ENCODE results near the gene CORIN.

CORIN gene, protein sequence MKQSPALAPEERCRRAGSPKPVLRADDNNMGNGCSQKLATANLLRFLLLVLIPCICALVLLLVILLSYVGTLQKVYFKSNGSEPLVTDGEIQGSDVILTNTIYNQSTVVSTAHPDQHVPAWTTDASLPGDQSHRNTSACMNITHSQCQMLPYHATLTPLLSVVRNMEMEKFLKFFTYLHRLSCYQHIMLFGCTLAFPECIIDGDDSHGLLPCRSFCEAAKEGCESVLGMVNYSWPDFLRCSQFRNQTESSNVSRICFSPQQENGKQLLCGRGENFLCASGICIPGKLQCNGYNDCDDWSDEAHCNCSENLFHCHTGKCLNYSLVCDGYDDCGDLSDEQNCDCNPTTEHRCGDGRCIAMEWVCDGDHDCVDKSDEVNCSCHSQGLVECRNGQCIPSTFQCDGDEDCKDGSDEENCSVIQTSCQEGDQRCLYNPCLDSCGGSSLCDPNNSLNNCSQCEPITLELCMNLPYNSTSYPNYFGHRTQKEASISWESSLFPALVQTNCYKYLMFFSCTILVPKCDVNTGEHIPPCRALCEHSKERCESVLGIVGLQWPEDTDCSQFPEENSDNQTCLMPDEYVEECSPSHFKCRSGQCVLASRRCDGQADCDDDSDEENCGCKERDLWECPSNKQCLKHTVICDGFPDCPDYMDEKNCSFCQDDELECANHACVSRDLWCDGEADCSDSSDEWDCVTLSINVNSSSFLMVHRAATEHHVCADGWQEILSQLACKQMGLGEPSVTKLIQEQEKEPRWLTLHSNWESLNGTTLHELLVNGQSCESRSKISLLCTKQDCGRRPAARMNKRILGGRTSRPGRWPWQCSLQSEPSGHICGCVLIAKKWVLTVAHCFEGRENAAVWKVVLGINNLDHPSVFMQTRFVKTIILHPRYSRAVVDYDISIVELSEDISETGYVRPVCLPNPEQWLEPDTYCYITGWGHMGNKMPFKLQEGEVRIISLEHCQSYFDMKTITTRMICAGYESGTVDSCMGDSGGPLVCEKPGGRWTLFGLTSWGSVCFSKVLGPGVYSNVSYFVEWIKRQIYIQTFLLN

DNA sequence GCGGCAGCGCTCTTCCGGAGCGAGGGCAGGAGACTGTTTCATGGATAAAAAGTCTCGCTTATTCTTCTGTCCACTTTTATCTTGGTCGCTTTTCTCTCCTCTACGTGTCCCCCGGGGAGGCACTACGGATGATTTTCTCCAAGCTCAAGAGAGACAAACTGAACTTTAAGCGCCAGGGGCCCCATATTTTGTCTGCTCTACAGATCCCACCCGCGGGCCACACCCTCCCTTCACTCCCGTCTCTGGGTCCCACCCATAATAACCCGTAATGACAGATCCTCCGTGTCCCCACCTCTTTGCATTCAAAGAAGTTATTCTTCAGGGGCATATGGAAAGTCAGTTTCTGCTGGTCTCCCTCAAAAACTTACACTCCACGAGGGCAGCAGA, at the start of gene CORIN:
TSS of gene CORIN (minus strand) at position 160 of the 387 bp plus-strand sequence. CDS start at position 42, 118 bp downstream.
- no peak for DNase-seq (ENCODE audit: extremely low read depth in 1 of 2, low read depth in 1 of 2)

DNA sequence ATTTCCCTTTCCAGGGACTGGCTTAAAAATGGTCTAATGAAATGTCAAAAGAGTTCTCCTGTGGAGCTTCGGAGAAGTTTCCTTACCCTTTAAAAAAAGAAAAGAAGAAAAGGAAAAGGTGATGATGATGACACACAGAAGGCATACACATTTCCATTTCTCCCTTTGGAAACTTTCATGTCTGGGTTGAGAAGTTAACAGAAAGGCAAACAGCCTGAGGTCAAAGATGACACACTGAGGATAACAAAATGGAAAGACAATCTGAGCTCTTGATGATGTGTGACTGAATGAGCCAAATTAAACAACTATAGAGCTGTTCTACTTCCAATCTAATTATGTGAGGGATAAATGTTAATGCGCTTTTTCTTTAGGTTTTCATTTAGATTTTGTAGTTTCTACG, 44.4 kb upstream of the CORIN start:
- DNase-seq (ENCODE audit: extremely low read depth in 1 of 2, low read depth in 1 of 2), result no peak

DNA sequence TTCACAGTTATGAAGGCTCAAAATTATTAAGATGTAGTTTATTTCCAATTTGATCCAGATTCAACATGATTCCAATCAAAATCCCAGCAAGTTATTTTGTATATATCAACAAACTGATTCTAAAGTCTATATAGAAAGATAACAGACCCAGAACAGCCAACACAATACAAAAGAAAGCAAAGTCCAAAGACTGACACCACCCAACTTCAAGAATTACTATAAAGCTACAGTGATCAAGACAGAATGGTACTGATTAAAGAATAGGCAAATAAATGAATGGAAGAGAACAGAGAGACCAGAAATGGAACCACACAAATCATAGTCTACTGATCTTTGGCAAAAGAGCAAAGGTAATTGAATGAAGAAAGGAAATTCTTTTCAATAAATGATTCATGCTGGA, 41.6 kb upstream of the CORIN start:
- DNase-seq (ENCODE audit: extremely low read depth in 1 of 2, low read depth in 1 of 2), result no peak

DNA sequence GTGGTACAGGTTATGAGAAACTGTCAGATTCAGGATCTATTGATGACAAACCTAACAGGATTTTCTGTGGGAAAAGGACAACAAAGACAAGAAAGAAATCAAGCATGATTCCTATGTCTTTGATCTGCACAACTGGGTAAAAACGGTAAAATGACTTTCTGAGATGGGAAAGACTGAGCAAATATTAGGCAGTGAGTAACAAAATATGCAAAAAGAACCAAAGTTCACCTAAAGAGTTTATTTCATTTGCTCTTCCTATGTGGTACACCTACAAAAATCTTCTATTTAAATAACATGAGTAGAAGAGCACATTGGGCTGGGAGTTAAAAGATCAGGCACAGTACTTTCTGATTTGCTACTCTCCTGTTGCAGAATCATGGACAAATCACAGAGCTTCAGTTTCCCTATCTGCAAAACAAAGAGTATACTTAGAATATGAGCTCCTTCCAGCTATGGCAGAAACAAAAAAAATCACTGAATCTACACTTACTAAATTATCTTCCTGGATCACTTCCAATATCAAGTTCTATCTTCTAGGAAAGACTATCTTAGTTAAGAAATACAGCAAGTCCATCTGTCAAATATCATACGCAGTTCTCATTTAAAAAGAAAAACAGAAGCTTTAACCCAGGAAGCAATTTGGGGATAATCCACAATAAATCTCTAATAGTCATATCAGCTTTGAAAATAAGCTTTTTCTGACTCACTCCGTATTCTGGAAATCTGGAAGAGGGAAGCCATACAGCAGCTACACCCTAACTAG, 39.1 kb upstream of the CORIN start:
- DNase-seq (ENCODE audit: extremely low read depth in 1 of 2, low read depth in 1 of 2), result no peak

DNA sequence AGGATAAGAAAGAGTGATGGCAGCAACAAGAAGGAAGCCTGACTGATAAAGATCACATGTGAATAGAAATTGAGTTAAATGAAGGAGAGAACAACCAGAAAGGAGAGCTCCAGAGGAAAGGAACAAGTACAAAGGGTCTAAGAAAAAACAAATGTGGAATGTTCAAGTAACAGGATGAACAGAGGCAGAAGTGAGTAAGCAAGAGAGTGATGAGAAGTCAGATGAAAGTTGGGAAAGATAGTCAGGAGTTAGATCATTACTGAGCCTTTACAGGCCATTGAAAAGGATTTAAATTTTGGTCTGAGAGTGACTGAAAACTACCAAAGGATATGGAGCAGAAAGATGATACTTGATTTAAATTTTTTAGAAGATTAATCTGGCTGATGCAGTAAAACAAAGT, 38.4 kb upstream of the CORIN start:
- DNase-seq (ENCODE audit: extremely low read depth in 1 of 2, low read depth in 1 of 2), result no peak

DNA sequence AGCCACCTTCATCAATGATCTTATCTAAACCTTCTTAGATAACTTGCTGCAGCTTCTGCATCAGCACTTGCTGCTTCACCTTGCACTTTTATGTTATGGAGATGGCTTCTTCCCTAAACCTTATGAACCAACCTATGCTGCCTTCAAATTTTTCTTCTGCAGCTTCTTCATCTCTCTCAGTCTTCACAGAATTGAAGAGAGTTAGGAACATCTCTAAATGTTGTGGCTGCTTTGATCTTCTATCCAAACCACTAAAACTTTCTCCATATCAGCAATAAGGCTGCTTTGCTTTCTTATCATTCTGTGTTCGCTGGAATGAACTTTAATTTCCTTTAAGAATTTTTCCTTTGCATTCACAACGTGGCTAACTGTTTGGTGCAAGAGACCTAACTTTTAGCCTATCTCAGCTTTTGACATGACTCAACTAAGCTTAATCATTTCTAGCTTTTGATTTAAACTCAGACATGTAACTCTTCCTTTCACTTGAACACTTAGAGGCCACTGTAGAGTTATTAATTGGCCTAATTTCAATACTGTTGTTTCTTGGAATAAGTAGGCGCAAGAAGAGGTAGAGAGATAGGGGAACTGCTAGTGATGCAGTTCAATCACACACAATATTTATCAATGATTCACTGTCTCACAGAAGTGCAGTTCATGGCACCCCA, 36.1 kb upstream of the CORIN start:
- no peak for DNase-seq (ENCODE audit: extremely low read depth in 1 of 2, low read depth in 1 of 2)

DNA sequence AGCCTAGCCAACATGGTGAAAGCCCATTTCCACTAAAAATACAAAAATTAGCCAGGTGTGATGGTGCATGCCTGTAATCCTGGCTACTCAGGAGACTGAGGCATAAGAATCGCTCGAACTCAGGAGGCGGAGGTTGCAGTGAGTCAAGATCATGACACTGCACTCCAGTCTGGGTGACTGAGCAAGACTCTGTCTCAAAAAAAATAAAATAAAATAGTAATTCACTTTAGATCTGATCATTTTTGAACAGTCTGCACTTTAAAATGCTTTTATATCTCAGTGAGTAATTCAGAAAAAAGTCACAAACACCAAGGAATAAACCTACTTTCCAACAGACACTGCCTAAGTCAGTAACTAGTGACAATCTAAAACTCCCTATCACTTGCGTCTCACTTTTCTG, 25.6 kb upstream of the CORIN start:
- no peak for DNase-seq (ENCODE audit: extremely low read depth in 1 of 2, low read depth in 1 of 2)

DNA sequence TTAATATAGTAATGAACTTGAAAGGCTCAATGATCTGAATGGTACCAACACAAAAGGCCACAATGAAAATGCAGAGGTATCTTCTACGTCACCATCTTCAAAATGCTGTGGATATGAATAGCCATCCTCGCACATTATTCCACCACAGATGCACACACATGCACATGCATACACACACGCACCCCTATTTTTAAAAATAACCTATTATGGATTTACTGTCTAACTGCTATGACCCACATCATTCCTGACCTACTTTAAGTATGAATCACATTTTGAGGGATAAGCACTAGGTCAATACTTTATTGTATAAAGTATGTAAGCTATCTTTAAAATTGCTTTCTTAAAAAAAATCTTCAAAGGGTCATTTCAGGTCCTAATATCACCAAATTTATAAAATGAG, 24.4 kb upstream of the CORIN start:
- no peak for DNase-seq (ENCODE audit: extremely low read depth in 1 of 2, low read depth in 1 of 2)

DNA sequence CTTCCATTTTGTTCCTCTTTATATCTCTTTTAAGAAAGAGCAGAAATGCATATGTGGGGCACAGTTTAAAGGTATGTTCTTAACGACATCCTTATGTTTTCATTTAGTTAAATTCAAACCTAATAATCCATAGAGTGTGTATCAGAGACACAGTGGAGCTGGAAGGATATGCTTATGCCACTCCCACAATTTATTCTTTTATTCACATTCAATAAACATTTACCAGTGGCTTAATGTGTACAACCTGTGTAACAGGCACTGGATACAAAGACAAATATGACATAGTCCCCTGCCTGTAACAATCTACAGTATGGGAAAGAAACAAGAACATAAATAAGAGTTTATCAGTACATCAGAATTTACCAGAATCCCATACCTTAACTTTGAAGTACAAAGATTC, 22.4 kb upstream of the CORIN start:
- no peak for DNase-seq (ENCODE audit: extremely low read depth in 1 of 2, low read depth in 1 of 2)

DNA sequence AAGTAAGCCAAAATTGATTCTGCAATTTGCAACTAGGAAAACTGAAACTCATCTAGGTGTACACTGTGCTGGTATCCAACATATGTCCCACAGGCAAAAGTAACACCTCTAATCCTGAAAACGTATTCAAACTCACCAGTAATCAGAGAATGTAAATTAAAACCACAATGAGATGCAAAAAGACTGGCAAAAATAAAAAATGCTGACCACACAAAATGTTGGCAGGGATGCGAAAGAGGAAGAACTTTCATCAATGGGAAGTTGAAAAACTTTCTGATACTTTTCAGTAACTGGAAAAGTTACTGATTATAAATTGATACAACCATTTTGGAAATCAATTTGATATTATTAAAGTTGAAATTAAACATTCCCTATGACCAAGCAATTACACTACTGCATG, 20.1 kb upstream of the CORIN start:
- no peak for DNase-seq (ENCODE audit: extremely low read depth in 1 of 2, low read depth in 1 of 2)

DNA sequence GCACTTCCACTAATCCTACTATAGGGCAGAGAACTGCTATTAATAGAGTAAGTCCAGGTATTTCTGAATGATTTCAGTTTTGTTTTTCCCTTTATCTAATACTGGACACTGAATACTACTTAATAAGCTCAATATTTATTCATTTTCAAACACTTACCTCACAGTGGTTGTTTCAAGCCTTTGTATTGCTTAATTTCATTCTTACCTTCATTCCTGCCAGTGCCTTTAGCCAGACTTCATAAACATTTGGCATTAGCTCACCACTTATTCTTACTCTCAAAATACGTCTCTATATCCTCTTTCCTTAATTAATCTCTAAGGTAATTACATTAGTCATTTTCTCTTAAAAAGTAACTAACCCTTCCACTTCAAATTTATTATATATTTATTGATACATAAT, 18.8 kb upstream of the CORIN start:
- no peak for DNase-seq (ENCODE audit: extremely low read depth in 1 of 2, low read depth in 1 of 2)

DNA sequence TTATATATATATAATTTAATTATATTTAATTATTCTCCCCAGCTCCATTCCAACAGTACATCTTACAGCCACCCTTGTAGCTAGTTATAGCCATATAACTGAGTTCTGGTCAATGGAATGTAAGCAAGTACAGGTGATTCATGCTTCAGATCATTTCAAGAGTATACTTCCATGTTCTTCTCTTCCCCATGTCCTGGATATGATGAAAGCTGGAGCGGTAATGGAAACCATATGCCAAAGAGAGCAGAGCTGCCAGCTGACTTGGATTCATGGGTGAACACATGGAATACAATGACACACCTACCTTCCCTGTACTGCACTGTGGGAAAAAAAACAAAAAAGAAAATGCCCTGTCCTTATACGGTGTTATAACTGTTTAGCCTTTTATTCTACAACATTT, 17.5 kb upstream of the CORIN start:
- DNase-seq (ENCODE audit: extremely low read depth in 1 of 2, low read depth in 1 of 2), result no peak

DNA sequence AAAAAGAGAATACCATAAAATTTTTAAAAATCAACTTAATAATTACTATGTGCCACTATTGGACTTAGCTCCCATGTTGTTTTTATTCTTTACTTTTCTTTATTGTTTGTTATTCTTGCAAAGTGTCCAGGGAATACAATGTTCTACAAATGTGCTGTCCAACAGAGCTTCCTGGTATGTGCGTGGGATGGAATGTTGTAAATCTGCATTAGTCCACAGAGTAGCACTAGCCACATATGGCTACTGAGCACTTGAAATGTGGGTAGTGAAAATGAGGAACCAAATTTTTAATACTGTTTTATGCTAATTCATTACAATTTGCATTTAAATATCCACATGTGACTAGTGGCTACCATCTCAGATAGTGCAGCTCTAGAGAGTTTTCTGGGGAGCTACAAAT, 14.3 kb upstream of the CORIN start:
- no peak for DNase-seq (ENCODE audit: extremely low read depth in 1 of 2, low read depth in 1 of 2)

DNA sequence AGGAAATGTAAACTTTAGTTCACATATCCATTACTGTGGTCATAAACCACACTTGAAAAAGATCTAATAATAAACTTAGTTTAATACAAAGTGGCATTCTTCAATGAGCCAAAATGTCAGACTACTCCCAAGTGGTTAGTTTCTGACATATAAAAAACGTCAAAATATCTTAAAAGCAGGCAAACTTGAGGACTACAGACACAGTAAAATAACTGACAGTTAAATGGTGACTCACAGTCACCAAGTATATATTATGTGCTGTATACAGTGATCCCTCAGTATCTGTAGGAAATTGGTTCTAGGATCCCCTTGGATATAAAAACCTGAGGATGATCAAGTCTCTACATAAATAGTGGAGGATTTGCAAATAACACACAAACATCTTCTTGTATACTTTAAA, 11.6 kb upstream of the CORIN start:
- no peak for DNase-seq (ENCODE audit: extremely low read depth in 1 of 2, low read depth in 1 of 2)

DNA sequence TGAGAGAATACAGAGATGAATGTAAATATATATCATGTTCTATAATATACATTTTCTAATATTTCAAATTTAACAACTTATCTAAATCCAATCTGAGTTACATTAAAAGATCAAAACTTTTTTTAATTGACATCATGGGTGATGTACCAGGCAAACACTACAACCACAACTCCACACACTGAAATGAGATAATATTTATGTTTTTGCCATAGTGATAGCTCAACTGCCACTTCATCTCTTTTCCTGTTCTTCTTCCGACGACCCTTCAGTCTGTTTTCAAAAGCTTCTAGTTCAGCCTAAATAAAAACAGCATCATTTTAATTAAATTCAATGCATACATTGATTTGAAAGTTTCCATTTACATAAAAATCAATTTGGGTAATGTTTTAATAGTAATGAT, 10.2 kb upstream of the CORIN start:
- no peak for DNase-seq (ENCODE audit: extremely low read depth in 1 of 2, low read depth in 1 of 2)

DNA sequence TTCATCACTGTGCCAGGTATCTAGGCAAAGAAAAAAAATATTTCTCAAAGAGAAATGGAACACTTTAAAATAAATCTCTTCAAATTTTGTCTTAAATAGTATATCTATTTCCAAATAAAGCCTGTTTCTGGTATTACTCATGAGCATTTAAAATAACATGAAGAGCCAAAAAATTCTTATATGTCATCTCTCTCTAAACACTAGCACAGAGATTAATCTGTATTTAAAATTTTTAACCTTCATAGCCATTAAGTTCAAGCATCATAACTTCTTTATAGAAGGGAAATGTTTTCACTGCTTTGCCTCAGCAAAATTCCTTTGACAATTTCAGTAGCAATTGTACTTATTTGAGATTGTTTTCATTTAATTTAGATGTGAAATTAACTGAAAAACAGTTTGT, 5.1 kb upstream of the CORIN start:
- DNase-seq (ENCODE audit: extremely low read depth in 1 of 2, low read depth in 1 of 2), result no peak

DNA sequence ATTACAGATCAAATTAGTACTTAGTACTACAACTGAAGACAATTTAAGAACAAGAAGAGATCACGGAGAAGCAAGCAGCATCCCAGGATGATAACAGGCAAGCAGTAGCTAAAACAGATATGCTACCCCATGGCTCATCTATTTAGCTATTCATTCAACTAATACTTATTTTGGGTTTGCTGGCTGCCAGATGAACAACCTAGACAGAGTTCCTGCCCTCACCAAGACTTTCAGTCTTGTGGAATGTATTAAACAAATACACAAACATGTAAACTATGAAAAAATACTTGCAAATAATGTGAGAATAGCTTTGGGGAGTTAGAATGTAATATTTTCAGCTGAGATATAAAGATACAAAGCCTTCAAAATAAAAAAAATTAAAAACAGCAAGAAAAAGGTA, 2.4 kb upstream of the CORIN start:
- DNase-seq (ENCODE audit: extremely low read depth in 1 of 2, low read depth in 1 of 2), result no peak

DNA sequence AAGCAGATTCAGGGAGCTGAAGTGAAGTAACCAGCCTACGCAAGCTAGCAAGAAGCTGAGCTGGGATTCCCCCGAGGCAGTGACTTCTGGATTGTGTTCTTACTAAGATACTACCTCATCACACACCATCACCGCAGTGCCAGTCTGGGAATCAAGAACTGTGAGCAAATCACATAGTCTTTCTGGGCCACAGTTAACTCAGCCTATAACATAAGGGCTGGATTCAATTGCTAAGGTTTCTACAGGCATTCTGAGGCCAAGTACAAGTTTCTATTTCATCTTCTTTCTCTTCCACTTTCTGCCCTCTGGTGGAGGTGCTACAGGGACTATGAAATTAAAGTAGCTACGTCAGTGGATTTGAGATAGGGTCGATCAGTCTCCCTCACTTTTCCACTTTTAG, 1.4 kb upstream of the CORIN start:
- no peak for DNase-seq (ENCODE audit: extremely low read depth in 1 of 2, low read depth in 1 of 2)

DNA sequence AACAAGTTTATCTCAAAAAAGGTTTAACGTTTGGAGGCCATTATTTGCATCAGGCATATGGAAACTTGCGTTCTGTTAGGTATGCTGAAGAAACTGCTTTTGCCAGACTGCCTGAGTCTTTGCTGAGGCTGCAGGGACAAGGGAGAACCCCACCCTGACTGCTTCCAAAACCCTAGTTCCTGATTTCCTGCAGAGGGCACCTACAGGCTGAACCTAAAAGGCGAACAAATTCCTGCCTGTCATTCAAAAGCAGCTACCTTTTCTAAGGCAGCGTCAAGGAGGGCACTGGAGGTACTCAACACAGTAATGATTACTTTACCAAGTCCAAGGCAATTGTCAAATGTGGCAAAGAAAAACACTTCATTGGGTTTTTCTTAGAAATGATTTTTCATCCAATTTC, 578 bp upstream of the CORIN start:
- no peak for DNase-seq (ENCODE audit: extremely low read depth in 1 of 2, low read depth in 1 of 2)

DNA sequence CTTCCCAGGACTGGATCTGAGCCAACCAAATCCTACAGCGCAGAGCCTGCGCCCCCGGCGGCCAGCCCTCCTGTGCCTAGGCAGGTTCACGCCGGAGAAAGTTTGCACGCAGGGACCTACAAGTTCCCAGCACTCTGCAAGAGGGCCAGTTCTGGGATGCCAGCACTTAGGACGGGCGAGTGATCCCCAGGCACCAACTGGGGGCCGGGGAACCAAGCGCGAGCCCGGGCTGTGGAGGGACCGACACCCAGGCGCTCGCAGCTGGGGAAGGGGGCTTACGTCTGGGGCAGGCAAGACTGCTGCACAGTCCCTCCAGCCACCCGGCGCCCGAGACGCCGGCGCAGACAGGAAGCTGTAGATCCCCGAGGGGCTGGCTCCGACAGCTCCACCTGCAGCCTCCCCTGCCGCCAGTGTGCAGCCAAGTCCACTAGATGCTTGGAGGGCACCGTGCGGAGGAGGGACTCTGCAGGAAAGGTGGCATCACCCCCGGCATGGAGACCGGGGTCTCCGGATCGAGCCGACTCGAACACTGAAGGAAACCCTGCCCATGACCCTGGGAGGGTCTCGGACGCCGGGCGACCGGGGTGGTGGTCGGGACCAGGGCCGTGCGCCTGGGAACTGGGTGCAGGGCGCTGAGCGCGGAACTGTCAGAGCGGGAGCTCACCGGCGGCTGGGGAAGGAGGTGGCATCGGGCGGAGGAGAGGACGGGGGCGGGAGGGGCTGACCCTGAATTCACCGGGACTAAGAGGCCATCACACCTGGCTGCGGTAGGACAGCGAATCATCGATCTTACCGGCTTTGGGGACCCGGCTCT, 566 bp downstream of the CORIN start:
- peak in 1 of 2 donors; percentile 17 for DNase-seq (ENCODE audit: extremely low read depth in 1 of 2, low read depth in 1 of 2)

Data from activated CD8-positive, alpha-beta memory T cell treated with anti-CD3 and anti-CD28 coated beads for 1 hour (primary cell).